SK-N-SH (cell line): ENCODE measurements around the gene FRMD3. TPM values are rescaled to one million over a fixed set of nuclear protein-coding genes. Genes with fewer than 3 reads are reported as not detected.

Source experiments
- CTCF ChIA-PET: fragments of 300-600, 350-600 bp; formaldehyde crosslinking; extraction: SDS; loops from one replicate; lab custom pipeline; 2021; lab: Yijun Ruan, JAX
- POLR2A ChIA-PET: fragments of 350-600 bp; sonication (Branson Sonifier 250); formaldehyde crosslinking; extraction: SDS; loops from one replicate; lab custom pipeline; 2020; ENCODE audit warnings: antibody characterized with exemption, inconsistent platforms; lab: Yijun Ruan, JAX
- DNase-seq: peaks from one replicate; pipeline ENCODE4 v3.0.0; 2012
- H2AFZ ChIP-seq: fragments of 200-600 bp; sonication (generic); 2 replicates; pipeline ENCODE4 v1.8.1; 2016; ENCODE audit warnings: antibody characterized with exemption, mild to moderate bottlenecking, low read depth
- H3F3A ChIP-seq: fragments of 200-600 bp; sonication (generic); replicated peaks from 2 replicates; pipeline ENCODE3; 2016; ENCODE audit warnings: antibody characterized with exemption, mild to moderate bottlenecking; ENCODE audit not compliant: insufficient read depth
- H3K27ac ChIP-seq, 2 experiments: fragments of 200-500 bp in 1 of 2; fragments of 200-600 bp in 1 of 2; sonication (Bioruptor generic) in 1 of 2; sonication (generic), shearing (Covaris generic) in 1 of 2; 2 replicates each; pipeline versions ENCODE4 v1.5.1 to v1.6.1; 2014 to 2016; ENCODE audit warnings: low read depth in 2 of 2, inconsistent platforms in 1 of 2, low read length in 1 of 2, mild to moderate bottlenecking in 1 of 2, mixed read lengths in 1 of 2
- H3K27me3 ChIP-seq: fragments of 200-600 bp; sonication (generic), shearing (Covaris generic); 2 replicates; pipeline ENCODE4 v1.6.1; 2016; ENCODE audit warnings: mixed run types; ENCODE audit not compliant: insufficient read depth
- H3K36me3 ChIP-seq, 2 experiments: fragments of 200-500 bp in 1 of 2; fragments of 200-600 bp in 1 of 2; sonication (Bioruptor generic) in 1 of 2; sonication (generic) in 1 of 2; replicated peaks in 1 of 2; 2 replicates each; pipeline versions ENCODE3 to v1.5.1; 2014 to 2016; ENCODE audit warnings: low read length in 1 of 2, mild to moderate bottlenecking in 1 of 2; ENCODE audit not compliant: insufficient read depth in 2 of 2, control insufficient read depth in 1 of 2
- H3K4me1 ChIP-seq, 2 experiments: fragments of 200-500 bp in 1 of 2; fragments of 200-600 bp in 1 of 2; sonication (Bioruptor generic) in 1 of 2; sonication (generic), shearing (Covaris generic) in 1 of 2; 2 replicates each; pipeline versions ENCODE4 v1.5.1 to v1.6.1; 2014 to 2016; ENCODE audit warnings: low read depth in 1 of 2, low read length in 1 of 2, mixed run types in 1 of 2; ENCODE audit not compliant: insufficient read depth in 2 of 2, control insufficient read depth in 1 of 2
- H3K4me2 ChIP-seq: fragments of 200-600 bp; sonication (generic), shearing (Covaris generic); 2 replicates; pipeline ENCODE4 v1.6.1; 2017; ENCODE audit warnings: mixed run types
- H3K4me3 ChIP-seq, 2 experiments: fragments of 200-500 bp in 1 of 2; fragments of 200-600 bp in 1 of 2; sonication (Bioruptor generic) in 1 of 2; sonication (generic), shearing (Covaris generic) in 1 of 2; 2 replicates each; pipeline versions ENCODE4 v1.5.1 to v1.8.1; 2014 to 2016; ENCODE audit warnings: low read depth in 2 of 2, inconsistent platforms in 1 of 2, low read length in 1 of 2, mild to moderate bottlenecking in 1 of 2, mixed read lengths in 1 of 2, moderate library complexity in 1 of 2
- H3K79me2 ChIP-seq: fragments of 200-600 bp; sonication (generic); 2 replicates; pipeline ENCODE4 v1.8.1; 2017; ENCODE audit warnings: mild to moderate bottlenecking; ENCODE audit not compliant: insufficient read depth
- H3K9ac ChIP-seq: fragments of 200-600 bp; sonication (generic); 2 replicates; pipeline ENCODE4 v1.6.1; 2017; ENCODE audit warnings: mixed run types
- H3K9me2 ChIP-seq: fragments of 200-600 bp; sonication (generic); 2 replicates; pipeline ENCODE4 v1.6.1; 2017; ENCODE audit warnings: mixed run types
- H3K9me3 ChIP-seq: fragments of 200-600 bp; sonication (generic); 2 replicates; pipeline ENCODE4 v1.6.1; 2017; ENCODE audit warnings: mixed run types, mild to moderate bottlenecking, moderate library complexity
- H4K20me1 ChIP-seq: fragments of 200-600 bp; sonication (generic); 2 replicates; pipeline ENCODE4 v1.6.1; 2017; ENCODE audit warnings: mild to moderate bottlenecking, mixed run types; ENCODE audit not compliant: insufficient read depth
- CHD2 ChIP-seq: fragments of 150-350 bp; IDR thresholded peaks from 2 replicates; pipeline ENCODE4 v1.6.1; 2018; ENCODE audit warnings: low read length; ENCODE audit not compliant: partially characterized antibody
- ELF1 ChIP-seq: IDR thresholded peaks from 2 replicates; pipeline ENCODE4 v1.4.0; 2012
- FOXM1 ChIP-seq: IDR thresholded peaks from 2 replicates; pipeline ENCODE4 v1.4.0; 2012; ENCODE audit warnings: low read depth, mild to moderate bottlenecking
- GATA2 ChIP-seq: sonication (generic); formaldehyde crosslinking; IDR thresholded peaks from 2 replicates; pipeline ENCODE4 v1.5.0; 2020; ENCODE audit warnings: mild to moderate bottlenecking, missing genetic modification reagents
- JUND ChIP-seq: IDR thresholded peaks from 2 replicates; pipeline ENCODE4 v1.4.0; 2012
- RAD21 ChIP-seq: IDR thresholded peaks from 2 replicates; pipeline ENCODE4 v1.6.1; 2012; ENCODE audit warnings: mild to moderate bottlenecking, low read length
- RFX5 ChIP-seq: IDR thresholded peaks from 2 replicates; pipeline ENCODE4 v1.6.1; 2012; ENCODE audit warnings: mild to moderate bottlenecking, improper control_type of control experiment, low read length
- RXRA ChIP-seq: IDR thresholded peaks from 2 replicates; pipeline ENCODE4 v1.4.0; 2012; ENCODE audit warnings: low read depth, mild to moderate bottlenecking, borderline replicate concordance
- YY1 ChIP-seq: IDR thresholded peaks from 2 replicates; pipeline ENCODE4 v1.4.0; 2012; ENCODE audit warnings: low read depth, mild to moderate bottlenecking
- WGBS: methylation state at CpG from one replicate; pipeline ENCODE4 v1.1.6; 2017; ENCODE audit warnings: low lambda C conversion rate; 5-methylcytosine and 5-hydroxymethylcytosine counted together
- polyA plus RNA-seq, 3 experiments: library from polyadenylated mRNA; depleted of rRNA; stranded (reverse); fragments of >200 nt; gene quantifications; 2 replicates each; pipeline ENCODE4 v1.2.3, GENCODE V29; 2012
- TF ChIP-seq, protein P1 (sequence below): IDR thresholded peaks from 2 replicates; pipeline ENCODE4 v1.4.0; 2012; ENCODE audit warnings: low read depth, borderline replicate concordance
- TF ChIP-seq, protein P2 (sequence below): IDR thresholded peaks from 2 replicates; pipeline ENCODE4 v1.4.0; 2012; ENCODE audit warnings: low read depth, borderline replicate concordance

Gene FRMD3
- polyA plus RNA-seq, 1 of the 3 experiments (the other 2 are of a cell fraction): 0.89 TPM

DNA sequence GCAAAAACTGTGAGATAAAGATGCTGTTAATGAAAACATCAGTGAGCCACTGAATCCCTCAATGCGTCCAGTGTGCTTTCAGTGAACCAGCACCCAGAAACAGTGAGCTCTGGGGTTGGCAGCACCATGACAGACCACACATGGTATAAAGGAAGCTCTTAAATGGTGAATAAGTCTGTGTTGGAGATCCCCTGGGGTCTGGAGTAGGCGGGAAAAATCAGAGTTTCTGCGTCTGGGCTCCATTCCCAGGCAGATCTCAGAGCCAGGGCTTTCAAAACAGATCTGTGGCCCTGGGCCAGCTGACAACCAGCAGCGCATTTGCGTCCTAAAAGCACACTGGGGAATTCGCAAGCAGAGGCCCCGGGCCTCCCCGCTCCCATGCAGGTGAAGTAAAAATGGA lies 233.5 kb downstream of the FRMD3 start (continued):
- TF ChIP-seq YY1 (no peak), GATA2 (no peak; the same call in 1 of the 2 replicates), RAD21 (no peak; the same call in 1 of the 2 replicates), RFX5 (no peak), ELF1 (no peak), CHD2 (peak; percentile 66)

DNA sequence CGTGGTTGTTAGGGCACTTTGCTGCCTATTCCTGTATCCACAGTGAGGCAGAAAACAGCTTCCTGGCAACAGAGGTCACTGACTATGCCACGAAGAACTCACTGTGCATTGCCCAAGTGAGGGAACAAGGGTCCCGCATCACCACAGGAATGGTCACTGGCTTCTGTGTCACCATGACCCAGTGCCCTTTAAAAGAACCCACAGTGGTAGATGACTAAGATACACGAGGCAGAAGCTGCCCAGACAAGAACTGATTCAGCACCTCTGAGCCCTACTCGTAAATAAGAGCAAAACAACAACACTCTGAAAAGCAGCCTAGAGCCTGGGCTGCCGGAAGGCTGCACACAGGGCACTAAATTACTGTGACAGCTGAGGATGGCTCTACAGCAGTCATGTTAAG lies 238.6 kb downstream of the FRMD3 start:
- ChIA-PET CTCF (interaction anchor here (0.8 to 1.0 kb wide), 2 partner anchors 35 to 80 kb away, joined by 3 read pairs; no protein-coding TSS in a partner anchor), POLR2A (no interaction called here)
- Histone ChIP-seq H3F3A (no peaks in the 10 kb centered on the region), H2AFZ (no peak overlapping the region), H3K4me2 (peak overlapping the region; percentile 16; the same call in 1 of the 2 replicates), H3K27ac (no peak overlapping the region), H3K36me3 (peaks cover 2 to 4% of the 10 kb centered on the region in 2 experiments), H3K9ac (no peak overlapping the region), H3K27me3 (no peaks in the 10 kb centered on the region), H4K20me1 (no peaks in the 10 kb centered on the region), H3K79me2 (no peaks in the 10 kb centered on the region), H3K4me1 (peaks cover 13 to 21% of the 10 kb centered on the region in 2 experiments), H3K4me3 (no peak overlapping the region), H3K9me2 (no peaks in the 10 kb centered on the region), H3K9me3 (no peaks in the 10 kb centered on the region)
- 38% methylated on average over 6 of the region's 6 CpGs for WGBS
- DNase-seq: no peak
- peak; percentile 45; the same call in 1 of the 2 replicates for TF ChIP-seq RXRA
- TF ChIP-seq, protein P1, sequence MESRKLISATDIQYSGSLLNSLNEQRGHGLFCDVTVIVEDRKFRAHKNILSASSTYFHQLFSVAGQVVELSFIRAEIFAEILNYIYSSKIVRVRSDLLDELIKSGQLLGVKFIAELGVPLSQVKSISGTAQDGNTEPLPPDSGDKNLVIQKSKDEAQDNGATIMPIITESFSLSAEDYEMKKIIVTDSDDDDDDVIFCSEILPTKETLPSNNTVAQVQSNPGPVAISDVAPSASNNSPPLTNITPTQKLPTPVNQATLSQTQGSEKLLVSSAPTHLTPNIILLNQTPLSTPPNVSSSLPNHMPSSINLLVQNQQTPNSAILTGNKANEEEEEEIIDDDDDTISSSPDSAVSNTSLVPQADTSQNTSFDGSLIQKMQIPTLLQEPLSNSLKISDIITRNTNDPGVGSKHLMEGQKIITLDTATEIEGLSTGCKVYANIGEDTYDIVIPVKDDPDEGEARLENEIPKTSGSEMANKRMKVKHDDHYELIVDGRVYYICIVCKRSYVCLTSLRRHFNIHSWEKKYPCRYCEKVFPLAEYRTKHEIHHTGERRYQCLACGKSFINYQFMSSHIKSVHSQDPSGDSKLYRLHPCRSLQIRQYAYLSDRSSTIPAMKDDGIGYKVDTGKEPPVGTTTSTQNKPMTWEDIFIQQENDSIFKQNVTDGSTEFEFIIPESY: no peak

DNA sequence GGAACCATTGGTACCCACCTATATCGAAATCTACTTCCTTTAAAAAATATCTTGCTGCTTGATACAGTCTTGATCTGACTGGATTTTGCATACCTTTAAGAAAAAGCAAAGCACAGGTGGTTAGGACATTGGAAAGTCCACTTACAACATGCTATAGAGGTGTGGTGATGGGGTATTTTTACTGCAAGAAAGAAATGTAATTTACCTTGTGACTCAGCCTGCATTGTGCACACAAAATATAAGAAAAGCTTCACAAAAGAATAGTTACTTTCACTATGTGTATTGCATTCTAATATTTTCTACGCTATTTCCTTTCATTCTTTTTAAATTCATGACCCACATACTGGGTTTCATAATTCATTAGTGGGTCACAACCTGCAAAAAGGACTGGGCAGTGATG lies 239.1 kb downstream of the FRMD3 start:
- Histone ChIP-seq H3K9me2 (no peaks in the 10 kb centered on the region), H3K4me2 (peak overlapping the region; percentile 16; the same call in 1 of the 2 replicates)
- CTCF ChIA-PET: interaction anchor here (0.8 kb wide), 1 partner anchor 35 kb away, joined by 3 read pairs; no protein-coding TSS in a partner anchor

More for the DNA sequence above, 239.1 kb downstream of the FRMD3 start:
- Histone ChIP-seq H3K4me1 (peaks cover 8 to 16% of the 10 kb centered on the region in 2 experiments), H3K27me3 (no peaks in the 10 kb centered on the region), H3K27ac (no peak overlapping the region), H3F3A (no peaks in the 10 kb centered on the region), H3K4me3 (no peak overlapping the region), H3K9ac (no peak overlapping the region), H4K20me1 (no peaks in the 10 kb centered on the region), H2AFZ (no peak overlapping the region), H3K9me3 (no peaks in the 10 kb centered on the region), H3K36me3 (peaks cover 2 to 4% of the 10 kb centered on the region in 2 experiments), H3K79me2 (no peaks in the 10 kb centered on the region)
- 66% methylated on average over 2 of the region's 2 CpGs for WGBS
- TF ChIP-seq, protein P1: no peak
- TF ChIP-seq, protein P2, sequence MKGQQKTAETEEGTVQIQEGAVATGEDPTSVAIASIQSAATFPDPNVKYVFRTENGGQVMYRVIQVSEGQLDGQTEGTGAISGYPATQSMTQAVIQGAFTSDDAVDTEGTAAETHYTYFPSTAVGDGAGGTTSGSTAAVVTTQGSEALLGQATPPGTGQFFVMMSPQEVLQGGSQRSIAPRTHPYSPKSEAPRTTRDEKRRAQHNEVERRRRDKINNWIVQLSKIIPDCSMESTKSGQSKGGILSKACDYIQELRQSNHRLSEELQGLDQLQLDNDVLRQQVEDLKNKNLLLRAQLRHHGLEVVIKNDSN: no peak
- TF ChIP-seq RXRA (no peak), FOXM1 (no peak), JUND (no peak), ELF1 (no peak)
- POLR2A ChIA-PET: no interaction called here
- DNase-seq: no peak
